Neural cell (in vitro differentiated cells): ENCODE results near the gene KRT37. TPM values are rescaled to one million over a fixed set of nuclear protein-coding genes. Genes with fewer than 3 reads are reported as not detected.

Experiments used
- H2AFZ ChIP-seq: fragments of 200-600, 300-800 bp; sonication (generic), shearing (Covaris generic); 2 replicates; pipeline ENCODE4 v1.6.0; 2014; ENCODE audit warnings: low read depth, mild to moderate bottlenecking, antibody characterized with exemption, low read length, moderate library complexity
- H3F3A ChIP-seq: fragments of 200-600 bp; shearing (Covaris generic); 2 replicates; pipeline ENCODE4 v1.6.1; 2016; ENCODE audit warnings: mild to moderate bottlenecking, moderate library complexity, mixed read lengths, antibody characterized with exemption, low read length; ENCODE audit not compliant: insufficient read depth, poor library complexity, severe bottlenecking
- H3K27ac ChIP-seq: fragments of 200-600, 300-800 bp; sonication (generic), shearing (Covaris generic); 2 replicates; pipeline ENCODE4 v1.5.1; 2014; ENCODE audit warnings: mild to moderate bottlenecking, low read length, moderate library complexity
- H3K27me3 ChIP-seq: fragments of 300-800, 200-600 bp; sonication (generic), shearing (Covaris generic); 2 replicates; pipeline ENCODE4 v1.6.0; 2014; ENCODE audit warnings: mild to moderate bottlenecking, low read depth, low read length, moderate library complexity; ENCODE audit not compliant: insufficient read depth
- H3K36me3 ChIP-seq: fragments of 300-800, 200-600 bp; sonication (generic), shearing (Covaris generic); 2 replicates; pipeline ENCODE4 v1.5.1; 2014; ENCODE audit warnings: mild to moderate bottlenecking, antibody characterized with exemption, low read length, moderate library complexity; ENCODE audit not compliant: insufficient read depth
- H3K4me2 ChIP-seq: fragments of 300-800, 200-600 bp; sonication (generic), shearing (Covaris generic); 2 replicates; pipeline ENCODE4 v1.6.0; 2014; ENCODE audit warnings: mild to moderate bottlenecking, low read length
- H3K4me3 ChIP-seq: fragments of 300-800, 200-600 bp; sonication (generic), shearing (Covaris generic); 2 replicates; pipeline ENCODE4 v1.5.1; 2014; ENCODE audit warnings: mild to moderate bottlenecking, low read length, moderate library complexity
- H3K79me2 ChIP-seq: fragments of 200-600 bp; shearing (Covaris generic); replicated peaks from 2 replicates; pipeline ENCODE4 v1.6.0; 2014; ENCODE audit warnings: mild to moderate bottlenecking, low read length, moderate library complexity; ENCODE audit not compliant: insufficient read depth
- H3K9ac ChIP-seq: fragments of 300-800, 200-600 bp; sonication (generic), shearing (Covaris generic); 2 replicates; pipeline ENCODE4 v1.6.1; 2016; ENCODE audit warnings: mild to moderate bottlenecking, low read length, mixed read lengths
- H3K9me2 ChIP-seq: fragments of 200-600 bp; shearing (Covaris generic); 2 replicates; pipeline ENCODE4 v1.6.1; 2016; ENCODE audit warnings: mild to moderate bottlenecking, low read length, mixed read lengths; ENCODE audit not compliant: insufficient read depth
- H3K9me3 ChIP-seq: fragments of 200-600, 300-800 bp; sonication (generic), shearing (Covaris generic); 2 replicates; pipeline ENCODE4 v1.6.1; 2016; ENCODE audit warnings: mild to moderate bottlenecking, mixed run types, low read length, moderate library complexity, mixed read lengths
- H4K20me1 ChIP-seq: fragments of 200-600 bp; shearing (Covaris generic); 2 replicates; pipeline ENCODE4 v1.6.1; 2016; ENCODE audit warnings: mild to moderate bottlenecking, mixed run types; ENCODE audit not compliant: insufficient read depth
- CTCF ChIP-seq: fragments of 450-650 bp; IDR thresholded peaks from 2 replicates; pipeline ENCODE4 v1.5.1; 2014; ENCODE audit warnings: antibody characterized with exemption, mild to moderate bottlenecking, moderate library complexity; ENCODE audit not compliant: poor library complexity, severe bottlenecking
- EP300 ChIP-seq: fragments of 450-650 bp; conservative IDR thresholded peaks from 2 replicates; pipeline ENCODE4 v1.6.1; 2014; ENCODE audit warnings: antibody characterized with exemption, mild to moderate bottlenecking, moderate library complexity; ENCODE audit not compliant: poor library complexity, severe bottlenecking
- EZH2 ChIP-seq: fragments of 200-600, 300-800 bp; shearing (Covaris generic), sonication (generic); IDR thresholded peaks from 2 replicates; pipeline ENCODE4 v1.6.1; 2014; ENCODE audit warnings: antibody characterized with exemption, low read length, borderline replicate concordance, mild to moderate bottlenecking; ENCODE audit not compliant: insufficient read depth, poor library complexity, severe bottlenecking
- MXI1 ChIP-seq: fragments of 450-650 bp; conservative IDR thresholded peaks from 2 replicates; pipeline ENCODE4 v1.6.1; 2014; ENCODE audit warnings: antibody characterized with exemption, mild to moderate bottlenecking; ENCODE audit not compliant: poor library complexity, severe bottlenecking
- POLR2AphosphoS5 ChIP-seq: IDR thresholded peaks from 2 replicates; pipeline ENCODE4 v1.6.1; 2012
- RAD21 ChIP-seq: fragments of 450-650 bp; conservative IDR thresholded peaks from 2 replicates; pipeline ENCODE4 v1.6.1; 2014; ENCODE audit warnings: antibody characterized with exemption, mild to moderate bottlenecking, moderate library complexity
- SMC3 ChIP-seq: fragments of 450-650 bp; conservative IDR thresholded peaks from 2 replicates; pipeline ENCODE4 v1.6.1; 2014; ENCODE audit warnings: antibody characterized with exemption, mild to moderate bottlenecking, moderate library complexity; ENCODE audit not compliant: poor library complexity
- TAF1 ChIP-seq: IDR thresholded peaks from 2 replicates; pipeline ENCODE4 v1.6.1; 2012; ENCODE audit warnings: low read depth
- polyA plus RNA-seq: library from polyadenylated mRNA; depleted of rRNA; stranded (reverse); fragments of >200 nt; gene quantifications from 2 replicates; pipeline ENCODE4 v1.2.3, GENCODE V29; 2014
- TF ChIP-seq, protein P1 (sequence below): IDR thresholded peaks from 2 replicates; pipeline ENCODE4 v1.6.1; 2012; ENCODE audit warnings: borderline replicate concordance

The KRT37 gene
- polyA plus RNA-seq, 1 donor from 2014 or later: not detected

DNA sequence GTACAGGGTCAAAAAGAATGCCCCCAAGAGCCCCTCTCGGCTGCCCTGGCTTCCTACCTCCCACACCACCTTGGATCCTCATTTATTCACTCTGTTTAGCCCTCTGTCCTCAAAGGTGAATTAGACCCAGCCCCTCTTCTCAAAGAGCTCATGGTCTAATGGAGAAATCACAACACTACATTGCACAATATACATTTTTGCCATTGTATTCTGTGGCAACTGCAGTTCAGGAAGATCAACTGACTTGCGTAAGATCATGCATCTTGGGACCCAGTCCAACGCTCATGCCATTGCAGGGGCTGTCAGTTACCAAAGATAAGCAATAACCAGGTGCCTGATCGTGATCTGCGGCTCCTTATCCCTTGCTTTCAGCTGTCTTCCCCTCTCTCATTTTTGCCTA, 15.0 kb upstream of the KRT37 start:
- no peaks in the 10 kb centered on the region for H3K27me3 ChIP-seq
- no peaks in the 10 kb centered on the region for H3F3A ChIP-seq
- no peak overlapping the region for H3K9ac ChIP-seq
- H3K79me2 ChIP-seq: no peaks in the 10 kb centered on the region
- H3K36me3 ChIP-seq: no peaks in the 10 kb centered on the region
- H3K9me3 ChIP-seq: no peaks in the 10 kb centered on the region
- no peak overlapping the region for H3K27ac ChIP-seq
- no peak overlapping the region for H3K4me2 ChIP-seq
- no peak for TF ChIP-seq EP300
- no peak for TF ChIP-seq TAF1
- TF ChIP-seq, protein P1, sequence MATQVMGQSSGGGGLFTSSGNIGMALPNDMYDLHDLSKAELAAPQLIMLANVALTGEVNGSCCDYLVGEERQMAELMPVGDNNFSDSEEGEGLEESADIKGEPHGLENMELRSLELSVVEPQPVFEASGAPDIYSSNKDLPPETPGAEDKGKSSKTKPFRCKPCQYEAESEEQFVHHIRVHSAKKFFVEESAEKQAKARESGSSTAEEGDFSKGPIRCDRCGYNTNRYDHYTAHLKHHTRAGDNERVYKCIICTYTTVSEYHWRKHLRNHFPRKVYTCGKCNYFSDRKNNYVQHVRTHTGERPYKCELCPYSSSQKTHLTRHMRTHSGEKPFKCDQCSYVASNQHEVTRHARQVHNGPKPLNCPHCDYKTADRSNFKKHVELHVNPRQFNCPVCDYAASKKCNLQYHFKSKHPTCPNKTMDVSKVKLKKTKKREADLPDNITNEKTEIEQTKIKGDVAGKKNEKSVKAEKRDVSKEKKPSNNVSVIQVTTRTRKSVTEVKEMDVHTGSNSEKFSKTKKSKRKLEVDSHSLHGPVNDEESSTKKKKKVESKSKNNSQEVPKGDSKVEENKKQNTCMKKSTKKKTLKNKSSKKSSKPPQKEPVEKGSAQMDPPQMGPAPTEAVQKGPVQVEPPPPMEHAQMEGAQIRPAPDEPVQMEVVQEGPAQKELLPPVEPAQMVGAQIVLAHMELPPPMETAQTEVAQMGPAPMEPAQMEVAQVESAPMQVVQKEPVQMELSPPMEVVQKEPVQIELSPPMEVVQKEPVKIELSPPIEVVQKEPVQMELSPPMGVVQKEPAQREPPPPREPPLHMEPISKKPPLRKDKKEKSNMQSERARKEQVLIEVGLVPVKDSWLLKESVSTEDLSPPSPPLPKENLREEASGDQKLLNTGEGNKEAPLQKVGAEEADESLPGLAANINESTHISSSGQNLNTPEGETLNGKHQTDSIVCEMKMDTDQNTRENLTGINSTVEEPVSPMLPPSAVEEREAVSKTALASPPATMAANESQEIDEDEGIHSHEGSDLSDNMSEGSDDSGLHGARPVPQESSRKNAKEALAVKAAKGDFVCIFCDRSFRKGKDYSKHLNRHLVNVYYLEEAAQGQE: no peak
- no peak for TF ChIP-seq RAD21
- TF ChIP-seq SMC3: no peak
- TF ChIP-seq MXI1: no peak
- TF ChIP-seq POLR2AphosphoS5: no peak
- no peak for TF ChIP-seq EZH2
- TF ChIP-seq CTCF: no peak
- no peaks in the 10 kb centered on the region for H4K20me1 ChIP-seq
- no peak overlapping the region for H2AFZ ChIP-seq
- no peaks in the 10 kb centered on the region for H3K9me2 ChIP-seq
- no peak overlapping the region for H3K4me3 ChIP-seq

DNA sequence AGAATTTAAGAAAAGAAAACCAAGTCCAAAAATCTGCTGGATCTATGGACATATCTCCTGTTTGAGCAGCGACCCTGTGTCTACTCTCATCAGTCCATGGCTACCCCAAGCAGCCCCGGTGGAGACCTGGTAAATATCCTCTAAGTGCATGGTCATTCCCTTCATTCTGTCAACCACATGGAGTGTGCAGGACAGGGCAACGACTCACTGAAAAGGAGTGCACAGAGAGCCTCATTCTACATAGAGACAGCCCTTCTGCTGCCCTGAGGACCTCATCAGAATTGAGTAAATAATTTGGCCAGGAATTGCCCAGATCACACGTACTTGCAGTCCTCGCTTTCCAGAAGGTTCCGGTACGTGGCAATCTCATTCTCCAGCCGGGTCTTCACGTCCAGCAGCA, 13.4 kb upstream of the KRT37 start:
- Histone ChIP-seq H3K27ac (no peak overlapping the region), H4K20me1 (no peaks in the 10 kb centered on the region), H3K4me2 (no peak overlapping the region), H2AFZ (no peak overlapping the region), H3K9ac (no peak overlapping the region), H3K4me3 (no peak overlapping the region), H3K36me3 (no peaks in the 10 kb centered on the region), H3K79me2 (no peaks in the 10 kb centered on the region), H3K9me3 (no peaks in the 10 kb centered on the region), H3K27me3 (no peaks in the 10 kb centered on the region), H3K9me2 (no peaks in the 10 kb centered on the region), H3F3A (no peaks in the 10 kb centered on the region)
- TF ChIP-seq EP300 (no peak), CTCF (no peak), RAD21 (no peak), SMC3 (no peak), POLR2AphosphoS5 (no peak), TAF1 (no peak), EZH2 (no peak), MXI1 (no peak)
- TF ChIP-seq, protein P1: no peak
